Stromal cell of bone marrow (primary cell): Measurements from ENCODE around the gene TPCN2.

Experiments used
- DNase-seq: peaks from one replicate; pipeline ENCODE4 v3.0.0-alpha.2; 2012; ENCODE audit warnings: low read depth

The TPCN2 gene

DNA sequence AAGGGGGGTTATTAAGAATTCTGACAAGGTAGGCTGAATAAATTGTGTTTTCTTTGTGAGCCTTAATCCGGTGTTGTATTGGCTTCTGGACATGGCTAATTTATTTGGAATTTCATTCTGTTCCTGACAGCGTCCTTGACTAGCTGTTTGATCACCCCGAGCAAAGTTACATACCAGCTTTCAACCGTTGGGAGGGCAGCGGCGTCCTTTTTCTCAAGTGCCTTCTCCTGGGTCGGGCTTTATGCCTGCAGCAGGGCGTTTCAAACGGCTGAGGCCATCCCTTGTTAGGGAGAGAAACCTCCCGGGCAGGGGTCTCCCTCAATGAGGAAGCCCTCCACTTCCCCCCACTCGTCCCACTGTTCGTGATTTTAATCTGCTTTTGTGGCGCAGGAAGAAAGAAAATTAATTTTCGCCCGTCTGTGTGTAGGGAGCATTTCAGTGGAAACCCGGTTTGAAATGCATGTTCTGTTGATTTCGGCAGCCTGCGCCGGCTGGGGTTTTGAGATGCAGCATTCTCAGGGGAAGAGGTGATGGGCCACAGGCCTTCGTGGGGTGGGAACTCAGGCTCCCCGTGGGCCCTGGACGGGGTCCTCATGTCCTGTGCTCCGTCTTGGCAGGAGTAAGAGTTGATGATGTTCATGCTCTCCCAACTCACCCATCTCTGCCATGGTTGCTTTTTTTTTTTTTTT lies 104.1 kb downstream of the TPCN2 start:
- no peak for DNase-seq

DNA sequence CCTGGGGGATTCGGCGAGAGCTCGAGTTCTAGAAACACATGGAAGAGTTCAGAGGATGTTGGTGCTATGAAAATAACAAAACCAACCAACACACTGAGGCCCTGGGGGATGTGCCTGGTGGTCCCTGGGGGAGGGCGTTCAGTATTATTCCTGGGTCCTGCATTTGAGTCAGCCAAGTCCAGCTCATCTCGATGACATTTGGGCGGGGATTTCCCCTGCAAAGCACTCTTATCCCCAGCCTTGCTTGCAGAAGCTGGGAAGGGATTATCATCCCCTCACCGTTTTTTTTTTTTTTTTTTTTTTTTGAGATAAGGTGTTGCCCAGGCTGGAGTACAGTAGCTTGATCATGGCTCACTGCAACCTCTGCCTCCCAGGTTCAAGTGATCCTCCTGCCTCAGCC lies 104.9 kb downstream of the TPCN2 start:
- DNase-seq, result no peak

DNA sequence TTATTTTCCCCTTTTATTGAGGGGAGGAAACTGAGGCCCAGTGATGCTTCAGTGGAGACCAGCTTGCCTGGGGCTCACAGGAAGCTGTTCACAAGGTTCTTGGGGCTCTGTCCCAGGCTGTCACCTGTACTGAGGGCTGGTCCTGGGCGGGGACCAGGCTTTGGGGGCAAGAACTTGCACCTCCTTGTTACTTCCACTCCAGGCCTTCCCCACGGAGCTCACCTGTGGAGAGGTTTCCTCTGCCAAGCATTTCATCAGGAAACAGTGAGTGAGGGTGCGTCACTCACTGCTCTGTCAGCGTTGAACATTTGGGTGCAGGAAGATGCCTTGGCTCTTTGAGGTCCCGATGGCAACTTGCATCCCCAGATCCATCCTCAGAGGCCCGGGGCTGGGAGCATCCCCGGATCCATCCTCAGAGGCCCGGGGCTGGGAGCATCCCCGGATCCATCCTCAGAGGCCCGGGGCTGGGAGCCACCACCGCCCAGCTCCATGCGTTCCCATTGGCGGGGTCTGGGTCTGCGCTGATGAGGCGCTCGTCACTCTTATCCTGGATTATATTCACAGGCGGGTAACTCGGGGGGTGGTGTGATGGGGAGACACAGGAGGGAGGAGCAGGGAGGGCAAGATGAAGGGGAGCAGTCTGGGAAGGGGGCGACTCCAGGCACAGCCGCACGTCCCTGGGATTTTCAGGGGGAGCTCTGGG lies 105.6 kb downstream of the TPCN2 start:
- DNase-seq, result no peak

DNA sequence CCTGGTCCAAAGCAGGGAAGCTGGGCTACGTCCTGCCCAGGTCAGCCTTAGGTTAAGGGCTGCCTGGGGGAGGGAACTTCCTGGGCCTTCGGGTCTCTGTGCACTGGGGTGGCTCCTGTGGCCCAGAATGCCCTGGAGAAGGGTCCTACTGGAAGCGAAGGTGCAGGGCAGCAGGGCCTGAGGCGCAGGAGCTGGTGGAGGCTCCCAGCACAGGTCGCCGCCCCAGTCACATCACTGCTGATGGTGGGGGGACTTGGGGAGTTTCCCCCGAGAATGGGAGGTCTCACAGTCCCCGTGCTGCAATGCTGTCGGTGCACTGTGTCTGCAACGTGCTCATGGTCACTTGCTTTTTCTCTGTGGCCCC lies 106.2 kb downstream of the TPCN2 start:
- no peak for DNase-seq

DNA sequence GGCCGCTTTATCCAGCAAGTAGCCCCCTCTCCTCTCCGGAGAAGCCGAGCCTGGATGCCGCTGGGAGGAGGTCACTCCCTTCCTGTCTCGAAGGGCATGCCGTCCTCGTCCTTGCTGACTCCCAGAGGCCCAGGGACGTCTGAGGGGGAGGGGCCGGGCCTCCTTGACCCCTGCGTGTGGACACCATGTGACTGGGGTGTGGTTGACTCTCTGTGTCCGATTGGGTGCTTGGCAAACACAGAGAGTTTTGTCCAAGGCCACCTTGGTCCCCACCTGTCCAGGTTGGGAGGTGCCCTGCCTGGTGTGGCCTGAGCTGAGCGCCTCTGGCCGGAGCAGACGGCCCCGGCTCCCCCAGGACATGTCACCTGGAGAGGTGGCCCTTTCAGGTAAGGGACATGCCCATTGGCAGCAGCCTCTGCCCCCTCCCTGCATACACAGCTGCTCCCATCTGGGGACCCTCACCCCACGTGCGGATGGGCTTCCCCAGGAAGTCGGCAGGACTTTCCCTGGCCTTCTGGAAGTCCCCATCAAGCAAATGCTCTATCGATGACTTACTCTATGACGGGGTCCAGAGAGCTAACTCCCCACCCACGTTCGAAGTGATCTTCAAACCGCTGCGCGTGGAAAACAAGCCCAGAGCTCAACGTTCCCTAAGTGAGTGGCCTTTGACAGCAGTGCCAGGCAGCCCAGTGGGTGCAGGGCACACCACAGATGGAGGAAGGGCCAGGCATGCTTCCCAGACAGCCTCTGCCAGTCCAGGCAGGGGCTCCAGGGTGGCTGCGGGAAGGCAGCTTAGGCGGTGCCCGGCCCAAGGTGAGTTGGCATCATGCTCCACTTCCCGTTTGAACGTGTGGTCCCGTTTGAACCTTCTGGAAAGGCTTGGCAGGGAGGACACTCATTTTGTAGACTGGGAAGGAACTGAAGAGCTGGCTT lies 106.8 kb downstream of the TPCN2 start, which contains the start of gene SMIM38:
TSS of gene SMIM38 (plus strand) at position 634 of the 933 bp plus-strand sequence. CDS start 1,912 bp downstream, outside the sequence.
- no peak for DNase-seq

DNA sequence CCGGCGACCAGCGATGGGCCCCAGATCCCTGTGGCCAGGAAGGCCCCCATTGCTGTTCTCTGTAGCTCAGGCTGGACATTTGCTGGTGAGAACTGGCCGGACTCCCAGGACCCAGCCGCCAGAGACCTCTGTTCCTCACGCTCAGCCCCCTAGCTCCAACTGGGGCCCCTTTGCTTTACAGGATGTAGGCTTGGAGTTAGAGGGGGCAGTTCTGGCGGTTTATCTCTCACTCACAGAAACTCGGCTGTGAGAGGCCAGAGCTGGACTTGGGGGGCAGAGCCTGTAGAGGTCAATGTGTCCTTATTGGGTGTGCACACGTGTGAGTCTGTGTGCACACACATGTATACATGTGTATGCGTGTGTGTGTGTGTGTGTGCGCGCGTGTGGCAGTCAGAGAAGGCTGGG lies 107.5 kb downstream of the TPCN2 start:
- no peak for DNase-seq

DNA sequence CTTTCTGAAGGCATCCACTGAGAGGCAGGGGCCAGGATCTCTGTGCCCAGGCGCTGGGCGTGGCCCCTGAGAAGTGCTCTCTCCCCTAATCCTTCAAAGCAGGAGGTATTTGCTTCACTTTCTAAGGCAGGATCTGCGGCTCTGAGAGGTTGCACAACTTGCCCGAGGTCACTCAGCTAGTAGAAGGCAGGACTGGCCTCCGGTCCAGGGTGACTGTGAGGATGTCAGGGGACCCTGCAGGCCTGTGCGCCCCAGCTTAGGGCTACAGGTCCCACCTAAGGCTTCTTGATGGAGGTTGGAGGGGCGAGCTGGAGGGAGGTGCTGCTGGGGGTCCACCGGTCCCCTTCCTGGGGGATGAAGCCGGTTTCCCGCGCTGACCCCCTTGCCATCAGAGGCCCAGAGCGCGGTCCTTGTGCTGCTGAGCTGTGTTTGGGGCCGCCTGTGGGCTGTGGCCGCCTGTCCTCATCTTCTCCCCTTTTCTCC lies 108.0 kb downstream of the TPCN2 start:
- no peak for DNase-seq

DNA sequence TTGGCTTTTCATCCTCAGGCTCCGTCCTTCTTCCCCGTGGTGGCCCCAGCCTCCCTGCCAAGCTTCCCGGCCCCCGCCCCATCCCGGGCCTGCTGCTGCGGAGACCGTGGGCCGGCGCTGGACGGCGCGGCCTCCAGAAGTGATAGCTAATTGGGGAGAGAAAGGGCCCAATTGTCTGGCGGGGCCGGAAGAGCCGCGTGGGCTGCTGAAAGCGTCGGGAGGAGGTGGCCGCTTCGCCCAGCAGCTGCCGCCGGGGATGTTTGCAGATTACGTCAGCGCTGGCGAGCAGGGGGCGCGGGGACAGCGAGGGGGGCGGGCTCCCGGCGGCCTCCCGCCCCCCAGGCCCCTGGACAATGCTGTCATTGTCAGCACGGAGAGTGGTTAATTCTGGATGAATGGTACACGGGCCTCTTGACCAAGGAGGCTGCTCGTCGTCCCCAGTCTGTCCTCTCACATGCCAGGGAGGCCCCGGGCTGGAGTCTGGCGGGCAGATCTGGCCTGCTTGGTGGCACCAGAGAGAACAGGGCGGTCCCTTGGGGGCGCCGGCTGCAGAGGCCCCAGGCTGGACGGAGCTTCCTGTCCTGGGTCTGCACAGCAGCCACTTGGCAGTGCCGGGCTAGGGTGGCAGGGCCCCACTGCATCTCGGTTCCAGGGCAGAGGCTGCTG lies 108.6 kb downstream of the TPCN2 start:
- no peak for DNase-seq

DNA sequence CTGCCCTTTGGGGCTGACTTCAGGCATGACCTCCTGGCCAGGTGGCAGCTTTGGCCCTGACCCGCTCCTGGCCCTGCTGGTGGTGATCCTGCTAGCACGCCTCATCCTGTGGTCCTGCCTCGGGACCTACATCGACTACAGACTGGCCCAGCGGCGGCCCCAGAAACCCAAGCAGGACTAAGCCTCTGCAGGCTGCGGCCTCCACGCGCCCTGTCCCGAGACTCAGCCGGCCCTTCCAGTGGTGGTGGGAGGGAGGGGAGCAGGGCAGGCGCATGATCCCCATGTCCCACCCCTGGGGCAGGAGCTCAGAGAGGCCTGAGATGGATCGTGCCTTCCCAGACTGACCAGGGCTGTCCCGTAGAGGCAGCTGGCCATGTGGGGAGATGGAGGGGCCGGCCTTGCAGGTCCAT lies 109.1 kb downstream of the TPCN2 start:
- no peak for DNase-seq

DNA sequence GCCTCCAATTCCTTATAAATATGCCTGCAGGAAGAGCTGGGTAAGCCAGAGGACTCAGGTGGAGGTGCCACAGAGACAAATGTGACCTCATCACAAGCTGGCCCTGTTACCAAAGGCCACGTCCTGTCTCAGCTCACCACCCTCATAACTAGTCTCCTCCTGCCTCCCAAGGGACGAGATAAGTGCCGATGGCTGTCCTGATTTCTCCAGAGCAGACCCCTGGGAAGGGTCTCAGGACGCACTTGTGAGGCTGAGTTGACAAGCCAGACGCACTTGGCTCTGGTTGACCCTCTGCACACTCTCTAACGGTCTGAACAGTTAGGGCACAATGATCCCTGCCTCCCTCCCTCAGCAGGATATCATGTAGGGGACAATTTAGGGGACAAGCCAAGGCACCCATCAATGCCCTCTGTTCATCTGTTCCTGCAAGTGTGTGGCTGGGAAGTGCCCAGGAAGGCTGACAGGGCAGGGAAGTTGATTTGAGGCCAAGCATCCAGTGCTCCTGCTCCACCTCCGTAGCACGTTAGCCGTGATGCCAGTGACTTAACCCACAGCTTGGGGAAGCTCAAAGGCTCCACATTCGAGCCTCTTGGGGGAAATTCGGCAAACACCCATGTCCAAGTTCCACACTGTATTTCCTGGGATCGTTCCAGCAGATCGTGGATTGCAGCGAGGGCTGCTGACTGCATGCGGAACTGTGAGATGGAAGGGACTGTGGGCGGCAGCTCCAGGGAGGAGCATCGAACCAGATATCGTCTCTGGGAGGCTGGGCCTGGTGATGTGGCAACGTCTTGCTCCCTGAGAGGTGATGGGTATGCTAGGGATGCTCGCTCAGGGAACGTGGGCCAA lies 109.8 kb downstream of the TPCN2 start:
- no peak for DNase-seq

DNA sequence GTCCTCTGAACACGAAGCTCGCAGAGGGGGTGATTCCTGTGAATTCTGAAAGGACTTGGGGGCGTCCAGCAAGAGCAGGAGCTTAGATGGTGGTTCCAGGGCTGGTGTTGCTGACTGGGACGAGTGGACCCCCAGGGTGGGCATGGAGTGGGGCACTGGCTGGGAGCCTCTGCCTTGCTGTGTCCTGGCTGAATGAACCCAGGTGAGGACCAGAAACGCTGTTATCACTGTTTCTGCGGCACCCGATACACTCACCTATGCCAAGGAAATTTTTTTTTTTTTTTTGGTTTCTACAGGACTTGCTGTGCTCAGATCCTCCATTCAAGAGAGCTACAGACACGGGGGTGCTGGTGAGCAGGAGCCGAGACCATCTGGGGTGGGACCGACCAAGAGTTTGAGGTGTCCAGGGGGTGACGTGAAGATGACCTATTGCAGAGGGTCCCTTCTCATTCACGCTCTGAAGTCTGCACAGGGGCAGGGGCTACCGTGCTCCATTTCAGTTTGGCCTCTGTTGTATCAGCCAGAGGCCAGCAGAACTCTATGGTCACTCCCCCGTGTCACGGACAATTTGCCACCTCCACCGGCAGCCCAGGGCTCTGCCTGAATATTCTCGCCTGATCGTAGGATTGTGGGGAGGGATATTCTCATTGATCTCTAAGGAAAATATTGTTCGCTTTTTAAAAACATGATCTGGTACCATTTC lies 110.6 kb downstream of the TPCN2 start:
- no peak for DNase-seq

DNA sequence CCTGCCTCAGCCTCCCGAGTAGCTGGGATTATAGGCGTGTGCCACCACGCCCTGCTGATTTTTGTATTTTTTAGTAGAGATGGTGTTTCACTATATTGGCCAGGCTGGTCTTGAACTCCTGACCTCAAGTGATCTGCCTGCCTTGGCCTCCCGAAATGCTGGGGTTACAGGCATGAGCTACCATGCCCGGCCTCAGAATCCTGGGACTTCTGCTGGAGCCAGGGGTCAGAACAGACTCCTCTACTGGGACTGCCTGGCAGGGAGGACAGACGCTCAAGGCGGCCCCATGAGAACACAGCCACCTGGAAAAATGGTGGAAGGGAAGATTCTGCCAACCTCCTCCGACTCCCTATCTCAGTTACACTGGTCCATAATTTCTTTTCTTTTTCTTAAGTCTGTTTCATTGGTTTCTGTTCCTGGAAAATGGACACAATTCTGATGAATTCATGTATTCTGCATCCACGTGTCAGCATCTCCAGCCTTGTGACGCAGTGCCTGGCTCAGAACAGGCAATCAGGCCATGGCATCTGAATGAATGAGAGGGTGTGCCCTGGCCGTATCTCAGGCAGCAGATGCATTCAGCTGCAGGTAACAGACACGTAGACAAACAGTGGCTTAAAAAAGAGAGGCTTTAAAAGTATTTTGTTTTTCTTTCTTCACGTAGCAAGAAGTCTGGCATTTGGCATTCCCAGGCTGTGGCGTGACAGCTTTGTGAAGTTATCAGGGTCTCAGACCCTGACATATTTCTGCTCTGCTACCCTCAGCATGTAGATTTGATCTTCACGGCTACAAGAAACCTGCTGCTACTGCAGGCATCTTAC lies 111.8 kb downstream of the TPCN2 start:
- no peak for DNase-seq

DNA sequence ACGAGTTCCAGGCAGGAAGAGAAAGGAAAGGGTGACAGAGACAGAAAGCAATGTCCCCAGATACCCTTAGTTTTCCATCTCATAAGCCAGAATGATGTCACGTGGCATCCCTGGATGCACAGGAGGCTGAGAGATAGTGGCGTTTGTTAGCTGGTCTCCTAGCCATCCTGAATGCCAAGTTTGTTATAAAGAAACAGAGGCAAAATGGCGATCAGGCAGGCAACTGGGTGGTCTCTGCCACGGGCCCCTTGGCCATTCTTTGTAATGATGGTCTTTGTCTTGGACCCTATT lies 112.3 kb downstream of the TPCN2 start:
- no peak for DNase-seq

DNA sequence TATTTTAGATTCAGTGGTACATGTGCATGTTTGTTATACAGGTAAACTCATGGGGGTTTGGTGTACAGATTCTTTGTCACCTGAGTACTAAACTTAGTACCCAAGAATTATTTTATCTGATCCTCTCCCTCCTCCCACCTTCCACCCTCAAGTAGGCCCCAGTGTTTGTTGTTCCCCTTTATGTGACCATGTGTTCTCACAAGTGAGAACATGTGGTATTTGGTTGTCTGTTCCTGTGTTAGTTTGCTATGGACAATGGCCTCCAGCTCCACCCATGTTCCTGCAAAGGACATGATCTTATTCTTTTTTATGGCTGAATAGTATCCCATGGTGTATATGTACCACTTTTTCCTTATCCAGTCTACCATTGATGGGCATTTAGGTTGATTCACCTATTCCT lies 113.8 kb downstream of the TPCN2 start:
- DNase-seq, result no peak

DNA sequence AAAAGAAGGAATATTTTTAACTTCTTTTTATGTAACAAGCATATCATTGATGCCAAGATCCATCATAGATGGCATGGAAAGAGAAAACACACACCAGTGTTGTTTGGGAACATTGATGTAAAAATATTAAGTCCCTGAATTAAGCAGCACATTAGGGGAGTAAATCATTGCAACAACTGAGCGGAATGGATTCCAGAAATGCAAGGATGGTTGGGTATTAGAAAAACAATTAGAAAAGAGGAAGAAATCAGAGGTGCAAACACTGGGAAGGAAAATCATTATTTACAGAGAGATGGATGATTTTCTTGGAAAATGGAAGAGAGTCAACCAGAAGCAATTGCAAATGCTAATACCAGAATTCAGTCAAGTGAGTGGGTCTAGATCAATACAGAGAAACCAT lies 115.1 kb downstream of the TPCN2 start:
- DNase-seq, result no peak

DNA sequence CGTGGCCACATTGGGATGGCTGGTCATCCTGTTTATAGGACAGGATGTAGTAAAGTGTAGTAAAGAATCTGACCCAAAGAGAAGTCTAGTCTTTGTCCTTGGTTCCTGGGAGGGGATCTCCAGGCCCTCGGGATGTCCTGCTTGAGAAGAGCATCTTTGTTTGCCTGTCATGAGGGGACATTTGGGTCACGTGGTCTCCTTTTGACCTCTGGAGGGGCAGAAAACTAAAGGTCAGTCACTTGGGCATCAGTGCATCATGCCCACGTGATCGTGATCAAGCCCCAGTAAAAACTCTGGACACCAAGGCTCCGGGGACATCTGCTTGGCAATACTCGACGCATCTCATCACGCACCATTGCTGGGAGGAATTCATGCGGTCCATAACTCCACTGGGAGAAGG lies 116.1 kb downstream of the TPCN2 start:
- no peak for DNase-seq

DNA sequence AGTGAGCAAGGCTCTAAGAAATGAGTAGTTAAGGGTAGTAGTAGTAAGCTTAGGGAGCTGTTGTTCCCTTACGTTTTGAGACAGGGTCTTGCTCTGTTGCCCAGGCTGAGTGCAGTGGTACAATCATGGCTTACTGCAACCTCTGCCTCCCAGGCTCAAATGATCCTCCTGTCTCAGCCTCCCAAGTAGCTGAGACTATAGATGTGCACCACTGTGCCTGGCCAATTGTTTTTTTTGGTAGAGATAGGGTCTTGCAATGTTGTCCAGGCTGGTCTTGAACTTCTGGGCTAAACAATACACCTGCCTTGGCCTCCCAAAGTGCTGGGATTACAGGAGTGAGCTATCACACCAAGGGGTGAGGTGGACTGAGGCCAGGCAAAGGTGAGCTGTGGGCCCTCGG lies 117.0 kb downstream of the TPCN2 start:
- no peak for DNase-seq

DNA sequence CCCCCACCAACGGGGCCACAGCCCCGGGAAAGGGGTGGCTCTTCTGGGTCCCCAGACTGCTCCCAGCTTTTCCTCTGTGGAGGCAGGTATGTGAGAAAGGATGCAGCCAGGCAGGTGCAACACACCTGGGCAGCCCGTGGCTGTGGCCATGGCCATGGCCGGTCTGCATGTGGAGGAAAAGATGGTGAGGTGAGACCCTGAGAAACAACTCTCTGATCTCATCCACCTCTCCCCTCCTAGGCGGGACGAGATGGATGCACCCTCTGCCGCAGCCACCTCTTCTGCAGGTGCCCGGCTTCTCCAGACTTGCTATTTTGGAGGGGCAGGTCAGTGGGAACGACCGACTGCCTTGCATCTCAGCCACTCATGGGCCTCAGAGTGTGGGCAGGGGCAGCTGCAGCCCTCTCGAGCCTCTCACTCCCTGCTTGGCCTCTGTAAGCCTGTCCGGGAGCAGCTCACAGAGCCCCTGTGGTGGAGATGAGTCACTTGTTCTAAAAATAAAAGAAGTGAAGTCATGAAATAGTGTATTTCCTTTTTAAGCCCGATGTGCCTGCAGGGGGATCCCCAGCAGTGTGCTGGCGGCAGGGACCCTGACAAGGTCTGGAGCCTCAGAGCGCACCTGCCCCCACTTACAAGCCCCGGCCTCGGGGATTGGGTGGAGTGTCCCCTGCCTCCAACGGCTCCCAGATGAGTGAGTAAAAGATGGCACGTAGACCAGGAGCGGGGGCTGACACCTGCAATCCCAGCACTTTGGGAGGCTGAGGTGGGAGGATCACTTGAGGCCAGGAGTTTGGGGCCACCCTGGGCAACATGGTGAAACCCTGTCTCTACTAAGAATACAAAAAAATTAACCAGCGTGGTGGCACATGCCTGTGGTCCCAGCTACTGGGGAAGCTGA lies 117.7 kb downstream of the TPCN2 start:
- DNase-seq, result peak; percentile 61
